ENCODE measurements around the gene CLHC1. TPM values are rescaled to one million over a fixed set of nuclear protein-coding genes. Genes with fewer than 3 reads are reported as not detected.

Gene CLHC1
- polyA plus RNA-seq, 1 of the 3 experiments (the other 2 are of a cell fraction) = 3.8 TPM

GRCh38 chr2:55165626-55166025, 66.5 kb downstream of the CLHC1 start (continued):
- TF ChIP-seq CTCF (IDR thresholded peaks at IDR 0.05) (no peak), POLR2AphosphoS5 (IDR thresholded peaks at IDR 0.05; ENCODE audit: low read depth, low read length) (no peak), FOSL2 (IDR thresholded peaks at IDR 0.05; ENCODE audit: borderline replicate concordance, low read depth) (peak; percentile 90), REST (IDR thresholded peaks at IDR 0.05; ENCODE audit: low read depth, low read length) (no peak)

- no peaks in the 10 kb centered on the region for H3K27me3 ChIP-seq (ENCODE audit: insufficient read depth)
- peak overlapping the region in 1 of 2 experiments; percentile 30; a peak in 3 of 4 replicates for H3K27ac ChIP-seq (ENCODE audit: low read depth in 2 of 2, low read length in 1 of 2)
- H3K9me3 ChIP-seq = no peaks in the 10 kb centered on the region
- H3K4me3 ChIP-seq (ENCODE audit: low read depth in 2 of 2, low read length in 1 of 2) = no peak overlapping the region
- WGBS (ENCODE audit: low lambda C conversion rate) = 89% methylated on average over 12 of the region's 12 CpGs
- CTCF ChIA-PET = interaction anchor here (0.6 to 18.9 kb wide), 7 partner anchors 8 to 326 kb away, joined by 3 to 215 read pairs (median 3); partner anchors contain the start of gene RTN4
- H3K9ac ChIP-seq = no peak overlapping the region
- H2AFZ ChIP-seq (ENCODE audit: low read depth) = no peak overlapping the region
- no peaks in the 10 kb centered on the region for H3K9me2 ChIP-seq
- H3K4me2 ChIP-seq = peak overlapping the region; percentile 3; the same call in 1 of the 2 replicates
- TF ChIP-seq NFIC (IDR thresholded peaks at IDR 0.05; ENCODE audit: borderline replicate concordance) (no peak), IRF3 (IDR thresholded peaks at IDR 0.05; ENCODE audit: low read depth, low read length) (no peak), RCOR1 (IDR thresholded peaks at IDR 0.05; ENCODE audit: low read length) (no peak), SIN3A (IDR thresholded peaks at IDR 0.05; ENCODE audit: borderline replicate concordance, low read depth, low read length) (no peak), RFX5 (IDR thresholded peaks at IDR 0.05; ENCODE audit: low read length) (no peak), MEF2A (IDR thresholded peaks at IDR 0.05; ENCODE audit: borderline replicate concordance, low read depth) (no peak), FOXM1 (IDR thresholded peaks at IDR 0.05; ENCODE audit: low read depth) (no peak)
- peaks cover 22% of the 10 kb centered on the region for H3F3A ChIP-seq (replicated peaks; ENCODE audit: insufficient read depth)
- POLR2A ChIA-PET = interaction anchor here (1.0 kb wide), 1 partner anchor 114 kb away, joined by 3 read pairs; the partner anchor contains the start of gene RTN4
- H3K4me1 ChIP-seq (ENCODE audit: control insufficient read depth in 1 of 2, insufficient read depth in 2 of 2, low read depth in 1 of 2, low read length in 1 of 2) = peaks cover 37 to 39% of the 10 kb centered on the region in 2 experiments
- H3K79me2 ChIP-seq (ENCODE audit: insufficient read depth) = peaks cover 20% of the 10 kb centered on the region
- no peak for DNase-seq
- H3K36me3 ChIP-seq (replicated peaks in 1 of 2; ENCODE audit: control insufficient read depth in 1 of 2, insufficient read depth in 2 of 2, low read length in 1 of 2) = no peaks in the 10 kb centered on the region
- no peaks in the 10 kb centered on the region for H4K20me1 ChIP-seq (ENCODE audit: insufficient read depth)
Measured at GRCh38 chr2:55164534-55165480, 67.3 kb downstream of the CLHC1 start.

Measured in SK-N-SH (cell line).